B cell (primary cell): ENCODE results near the gene CCDC117.

Experiments used
- CTCF ChIP-seq: fragments of 200-600 bp; IDR thresholded peaks from one replicate; pipeline ENCODE4 v1.8.0; 2022; ENCODE audit warnings: antibody characterized with exemption, mild to moderate bottlenecking
- EZH2 ChIP-seq: IDR thresholded peaks from 2 replicates; pipeline ENCODE4 v1.6.1; 2012; ENCODE audit warnings: borderline replicate concordance, low read depth, mild to moderate bottlenecking, moderate library complexity, low read length; ENCODE audit not compliant: insufficient read depth, poor library complexity, severe bottlenecking

GRCh38 chr22:28779833-28780232 is 7.3 kb downstream of the CCDC117 start:
- TF ChIP-seq CTCF, result no peak
- no peak for TF ChIP-seq EZH2
